H1 (cell line): ENCODE results near the gene RASAL2.

ENCODE experiments used
- BRCA1 ChIP-seq: IDR thresholded peaks from 2 replicates; pipeline ENCODE4 v1.6.1; 2012; ENCODE audit warnings: low read depth, low read length, improper control_type of control experiment
- EZH2 ChIP-seq: fragments of 200-600 bp; sonication (generic); IDR thresholded peaks from 2 replicates; pipeline ENCODE4 v1.7.1; 2012; ENCODE audit warnings: low read depth, mild to moderate bottlenecking, moderate library complexity, low read length, inconsistent platforms; ENCODE audit not compliant: severe bottlenecking
- FOSL1 ChIP-seq: IDR thresholded peaks from 2 replicates; pipeline ENCODE4 v1.6.1; 2011; ENCODE audit warnings: mild to moderate bottlenecking, low read depth, low read length, moderate library complexity; ENCODE audit not compliant: insufficient read depth
- GABPA ChIP-seq: IDR thresholded peaks from 2 replicates; pipeline ENCODE4 v1.6.1; 2011; ENCODE audit warnings: mild to moderate bottlenecking, low read length, moderate library complexity, borderline replicate concordance; ENCODE audit not compliant: insufficient read depth
- JUND ChIP-seq: IDR thresholded peaks from 2 replicates; pipeline ENCODE4 v1.6.1; 2011; ENCODE audit warnings: mild to moderate bottlenecking, improper control_type of control experiment, low read length
- KDM5A ChIP-seq: fragments of 200-600 bp; IDR thresholded peaks from 2 replicates; pipeline ENCODE4 v1.7.1; 2012; ENCODE audit warnings: mild to moderate bottlenecking, low read length, inconsistent platforms, mixed read lengths
- POLR2A ChIP-seq, 2 experiments: IDR thresholded peaks; 1 replicate in 1 of 2; 2 replicates in 1 of 2; pipeline ENCODE4 v1.6.1; 2011; ENCODE audit warnings: low read depth in 2 of 2, low read length in 2 of 2, mild to moderate bottlenecking in 2 of 2; ENCODE audit errors: control extremely low read depth in 1 of 2
- RFX5 ChIP-seq: IDR thresholded peaks from 2 replicates; pipeline ENCODE4 v1.6.1; 2011; ENCODE audit warnings: low read depth, low read length, improper control_type of control experiment, borderline replicate concordance
- SIN3A ChIP-seq, 2 experiments: IDR thresholded peaks in 1 of 2; conservative IDR thresholded peaks in 1 of 2; 2 replicates each; pipeline ENCODE4 v1.6.1; 2011 to 2012; ENCODE audit warnings: low read length in 2 of 2, improper control_type of control experiment in 1 of 2, low read depth in 1 of 2, mild to moderate bottlenecking in 1 of 2
- SP2 ChIP-seq: IDR thresholded peaks from 2 replicates; pipeline ENCODE4 v1.6.1; 2012; ENCODE audit warnings: mild to moderate bottlenecking, low read length, inconsistent platforms
- TF ChIP-seq, protein P1 (sequence below): IDR thresholded peaks from 2 replicates; pipeline ENCODE4 v1.6.1; 2012; ENCODE audit warnings: low read length, inconsistent platforms
- TF ChIP-seq, protein P2 (sequence below), 3 experiments: IDR thresholded peaks; 1 replicate in 2 of 3; 2 replicates in 1 of 3; pipeline versions ENCODE4 v1.5.1 to v1.6.1; 2011; ENCODE audit warnings: low read length in 3 of 3, mild to moderate bottlenecking in 3 of 3, inconsistent platforms in 2 of 3, low read depth in 1 of 3, moderate library complexity in 1 of 3; ENCODE audit not compliant: insufficient read depth in 1 of 3; ENCODE audit errors: control extremely low read depth in 1 of 3
- TF ChIP-seq, protein P3 (sequence below): fragments of 300-600 bp; sonication (generic); IDR thresholded peaks from 2 replicates; pipeline ENCODE4 v1.7.1; 2012; ENCODE audit warnings: low read length, moderate library complexity, mild to moderate bottlenecking, inconsistent platforms; ENCODE audit not compliant: insufficient replicate concordance

DNA sequence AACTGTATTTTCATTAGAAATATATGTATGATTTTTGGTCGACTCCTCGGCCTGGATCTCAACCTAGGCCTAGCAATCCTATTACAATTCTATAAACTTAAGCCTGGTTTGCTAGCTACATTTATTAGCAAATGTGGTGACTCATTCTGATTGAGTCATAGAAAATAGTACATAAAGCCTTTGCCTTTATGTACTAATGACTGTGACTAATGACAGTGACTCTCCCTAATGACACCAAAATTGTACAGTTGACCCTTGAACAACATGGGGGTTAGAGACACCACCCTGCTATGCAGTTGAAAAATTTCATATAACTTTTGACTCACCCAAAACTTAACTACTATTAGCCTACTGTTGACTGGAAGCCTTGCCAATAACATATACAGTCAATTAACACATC, 324.0 kb downstream of the RASAL2 start:
- TF ChIP-seq BRCA1 (no peak), GABPA (no peak), EZH2 (no peak), RFX5 (no peak), FOSL1 (no peak), KDM5A (no peak), JUND (no peak), POLR2A (IDR thresholded peaks at IDR 0.05; ENCODE audit: control extremely low read depth in 1 of 2, low read depth in 2 of 2, low read length in 2 of 2) (no peak), SIN3A (conservative IDR thresholded peaks at IDR 0.05 in 1 of 2, IDR thresholded peaks at IDR 0.05 in 1 of 2; ENCODE audit: low read depth in 1 of 2, low read length in 2 of 2) (no peak), SP2 (no peak)
- TF ChIP-seq, protein P1, sequence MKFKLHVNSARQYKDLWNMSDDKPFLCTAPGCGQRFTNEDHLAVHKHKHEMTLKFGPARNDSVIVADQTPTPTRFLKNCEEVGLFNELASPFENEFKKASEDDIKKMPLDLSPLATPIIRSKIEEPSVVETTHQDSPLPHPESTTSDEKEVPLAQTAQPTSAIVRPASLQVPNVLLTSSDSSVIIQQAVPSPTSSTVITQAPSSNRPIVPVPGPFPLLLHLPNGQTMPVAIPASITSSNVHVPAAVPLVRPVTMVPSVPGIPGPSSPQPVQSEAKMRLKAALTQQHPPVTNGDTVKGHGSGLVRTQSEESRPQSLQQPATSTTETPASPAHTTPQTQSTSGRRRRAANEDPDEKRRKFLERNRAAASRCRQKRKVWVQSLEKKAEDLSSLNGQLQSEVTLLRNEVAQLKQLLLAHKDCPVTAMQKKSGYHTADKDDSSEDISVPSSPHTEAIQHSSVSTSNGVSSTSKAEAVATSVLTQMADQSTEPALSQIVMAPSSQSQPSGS = no peak
- TF ChIP-seq, protein P2, sequence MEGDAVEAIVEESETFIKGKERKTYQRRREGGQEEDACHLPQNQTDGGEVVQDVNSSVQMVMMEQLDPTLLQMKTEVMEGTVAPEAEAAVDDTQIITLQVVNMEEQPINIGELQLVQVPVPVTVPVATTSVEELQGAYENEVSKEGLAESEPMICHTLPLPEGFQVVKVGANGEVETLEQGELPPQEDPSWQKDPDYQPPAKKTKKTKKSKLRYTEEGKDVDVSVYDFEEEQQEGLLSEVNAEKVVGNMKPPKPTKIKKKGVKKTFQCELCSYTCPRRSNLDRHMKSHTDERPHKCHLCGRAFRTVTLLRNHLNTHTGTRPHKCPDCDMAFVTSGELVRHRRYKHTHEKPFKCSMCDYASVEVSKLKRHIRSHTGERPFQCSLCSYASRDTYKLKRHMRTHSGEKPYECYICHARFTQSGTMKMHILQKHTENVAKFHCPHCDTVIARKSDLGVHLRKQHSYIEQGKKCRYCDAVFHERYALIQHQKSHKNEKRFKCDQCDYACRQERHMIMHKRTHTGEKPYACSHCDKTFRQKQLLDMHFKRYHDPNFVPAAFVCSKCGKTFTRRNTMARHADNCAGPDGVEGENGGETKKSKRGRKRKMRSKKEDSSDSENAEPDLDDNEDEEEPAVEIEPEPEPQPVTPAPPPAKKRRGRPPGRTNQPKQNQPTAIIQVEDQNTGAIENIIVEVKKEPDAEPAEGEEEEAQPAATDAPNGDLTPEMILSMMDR (IDR thresholded peaks at IDR 0.05; ENCODE audit: control extremely low read depth in 1 of 3, insufficient read depth in 1 of 3, low read depth in 1 of 3, low read length in 3 of 3) = no peak
- TF ChIP-seq, protein P3, sequence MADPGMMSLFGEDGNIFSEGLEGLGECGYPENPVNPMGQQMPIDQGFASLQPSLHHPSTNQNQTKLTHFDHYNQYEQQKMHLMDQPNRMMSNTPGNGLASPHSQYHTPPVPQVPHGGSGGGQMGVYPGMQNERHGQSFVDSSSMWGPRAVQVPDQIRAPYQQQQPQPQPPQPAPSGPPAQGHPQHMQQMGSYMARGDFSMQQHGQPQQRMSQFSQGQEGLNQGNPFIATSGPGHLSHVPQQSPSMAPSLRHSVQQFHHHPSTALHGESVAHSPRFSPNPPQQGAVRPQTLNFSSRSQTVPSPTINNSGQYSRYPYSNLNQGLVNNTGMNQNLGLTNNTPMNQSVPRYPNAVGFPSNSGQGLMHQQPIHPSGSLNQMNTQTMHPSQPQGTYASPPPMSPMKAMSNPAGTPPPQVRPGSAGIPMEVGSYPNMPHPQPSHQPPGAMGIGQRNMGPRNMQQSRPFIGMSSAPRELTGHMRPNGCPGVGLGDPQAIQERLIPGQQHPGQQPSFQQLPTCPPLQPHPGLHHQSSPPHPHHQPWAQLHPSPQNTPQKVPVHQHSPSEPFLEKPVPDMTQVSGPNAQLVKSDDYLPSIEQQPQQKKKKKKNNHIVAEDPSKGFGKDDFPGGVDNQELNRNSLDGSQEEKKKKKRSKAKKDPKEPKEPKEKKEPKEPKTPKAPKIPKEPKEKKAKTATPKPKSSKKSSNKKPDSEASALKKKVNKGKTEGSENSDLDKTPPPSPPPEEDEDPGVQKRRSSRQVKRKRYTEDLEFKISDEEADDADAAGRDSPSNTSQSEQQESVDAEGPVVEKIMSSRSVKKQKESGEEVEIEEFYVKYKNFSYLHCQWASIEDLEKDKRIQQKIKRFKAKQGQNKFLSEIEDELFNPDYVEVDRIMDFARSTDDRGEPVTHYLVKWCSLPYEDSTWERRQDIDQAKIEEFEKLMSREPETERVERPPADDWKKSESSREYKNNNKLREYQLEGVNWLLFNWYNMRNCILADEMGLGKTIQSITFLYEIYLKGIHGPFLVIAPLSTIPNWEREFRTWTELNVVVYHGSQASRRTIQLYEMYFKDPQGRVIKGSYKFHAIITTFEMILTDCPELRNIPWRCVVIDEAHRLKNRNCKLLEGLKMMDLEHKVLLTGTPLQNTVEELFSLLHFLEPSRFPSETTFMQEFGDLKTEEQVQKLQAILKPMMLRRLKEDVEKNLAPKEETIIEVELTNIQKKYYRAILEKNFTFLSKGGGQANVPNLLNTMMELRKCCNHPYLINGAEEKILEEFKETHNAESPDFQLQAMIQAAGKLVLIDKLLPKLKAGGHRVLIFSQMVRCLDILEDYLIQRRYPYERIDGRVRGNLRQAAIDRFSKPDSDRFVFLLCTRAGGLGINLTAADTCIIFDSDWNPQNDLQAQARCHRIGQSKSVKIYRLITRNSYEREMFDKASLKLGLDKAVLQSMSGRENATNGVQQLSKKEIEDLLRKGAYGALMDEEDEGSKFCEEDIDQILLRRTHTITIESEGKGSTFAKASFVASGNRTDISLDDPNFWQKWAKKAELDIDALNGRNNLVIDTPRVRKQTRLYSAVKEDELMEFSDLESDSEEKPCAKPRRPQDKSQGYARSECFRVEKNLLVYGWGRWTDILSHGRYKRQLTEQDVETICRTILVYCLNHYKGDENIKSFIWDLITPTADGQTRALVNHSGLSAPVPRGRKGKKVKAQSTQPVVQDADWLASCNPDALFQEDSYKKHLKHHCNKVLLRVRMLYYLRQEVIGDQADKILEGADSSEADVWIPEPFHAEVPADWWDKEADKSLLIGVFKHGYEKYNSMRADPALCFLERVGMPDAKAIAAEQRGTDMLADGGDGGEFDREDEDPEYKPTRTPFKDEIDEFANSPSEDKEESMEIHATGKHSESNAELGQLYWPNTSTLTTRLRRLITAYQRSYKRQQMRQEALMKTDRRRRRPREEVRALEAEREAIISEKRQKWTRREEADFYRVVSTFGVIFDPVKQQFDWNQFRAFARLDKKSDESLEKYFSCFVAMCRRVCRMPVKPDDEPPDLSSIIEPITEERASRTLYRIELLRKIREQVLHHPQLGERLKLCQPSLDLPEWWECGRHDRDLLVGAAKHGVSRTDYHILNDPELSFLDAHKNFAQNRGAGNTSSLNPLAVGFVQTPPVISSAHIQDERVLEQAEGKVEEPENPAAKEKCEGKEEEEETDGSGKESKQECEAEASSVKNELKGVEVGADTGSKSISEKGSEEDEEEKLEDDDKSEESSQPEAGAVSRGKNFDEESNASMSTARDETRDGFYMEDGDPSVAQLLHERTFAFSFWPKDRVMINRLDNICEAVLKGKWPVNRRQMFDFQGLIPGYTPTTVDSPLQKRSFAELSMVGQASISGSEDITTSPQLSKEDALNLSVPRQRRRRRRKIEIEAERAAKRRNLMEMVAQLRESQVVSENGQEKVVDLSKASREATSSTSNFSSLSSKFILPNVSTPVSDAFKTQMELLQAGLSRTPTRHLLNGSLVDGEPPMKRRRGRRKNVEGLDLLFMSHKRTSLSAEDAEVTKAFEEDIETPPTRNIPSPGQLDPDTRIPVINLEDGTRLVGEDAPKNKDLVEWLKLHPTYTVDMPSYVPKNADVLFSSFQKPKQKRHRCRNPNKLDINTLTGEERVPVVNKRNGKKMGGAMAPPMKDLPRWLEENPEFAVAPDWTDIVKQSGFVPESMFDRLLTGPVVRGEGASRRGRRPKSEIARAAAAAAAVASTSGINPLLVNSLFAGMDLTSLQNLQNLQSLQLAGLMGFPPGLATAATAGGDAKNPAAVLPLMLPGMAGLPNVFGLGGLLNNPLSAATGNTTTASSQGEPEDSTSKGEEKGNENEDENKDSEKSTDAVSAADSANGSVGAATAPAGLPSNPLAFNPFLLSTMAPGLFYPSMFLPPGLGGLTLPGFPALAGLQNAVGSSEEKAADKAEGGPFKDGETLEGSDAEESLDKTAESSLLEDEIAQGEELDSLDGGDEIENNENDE = no peak
